GM23248 (cell line): ENCODE results near the gene MLC1. TPM values are rescaled to one million over a fixed set of nuclear protein-coding genes. Genes with fewer than 3 reads are reported as not detected.

ENCODE experiments used
- DNase-seq: peaks from one replicate; pipeline ENCODE4 v3.0.0-alpha.2; 2015
- H2AFZ ChIP-seq: fragments of 200-600 bp; sonication (generic); 2 replicates; pipeline ENCODE4 v1.6.1; 2016; ENCODE audit warnings: antibody characterized with exemption
- H3F3A ChIP-seq: fragments of 200-600 bp; sonication (generic); 2 replicates; pipeline ENCODE4 v1.6.1; 2016; ENCODE audit warnings: mild to moderate bottlenecking, antibody characterized with exemption, mixed run types; ENCODE audit not compliant: insufficient read depth
- H3K27ac ChIP-seq: fragments of 200-600 bp; sonication (generic); 2 replicates; pipeline ENCODE4 v1.5.1; 2016; ENCODE audit warnings: mild to moderate bottlenecking
- H3K27me3 ChIP-seq: fragments of 200-600 bp; sonication (generic); replicated peaks from 2 replicates; pipeline ENCODE4 v1.6.1; 2016; ENCODE audit warnings: mild to moderate bottlenecking; ENCODE audit not compliant: insufficient read depth
- H3K36me3 ChIP-seq: fragments of 200-600 bp; sonication (generic); 2 replicates; pipeline ENCODE4 v1.6.1; 2016; ENCODE audit warnings: low read depth, mild to moderate bottlenecking
- H3K4me1 ChIP-seq: fragments of 200-600 bp; sonication (generic); 2 replicates; pipeline ENCODE4 v1.6.1; 2016; ENCODE audit warnings: mild to moderate bottlenecking; ENCODE audit not compliant: insufficient read depth
- H3K4me2 ChIP-seq: fragments of 200-600 bp; sonication (generic); one replicate; pipeline ENCODE4 v1.6.1; 2016; ENCODE audit warnings: mild to moderate bottlenecking; ENCODE audit not compliant: unreplicated experiment
- H3K4me3 ChIP-seq: fragments of 200-600 bp; sonication (generic); 2 replicates; pipeline ENCODE4 v1.5.1; 2016; ENCODE audit warnings: mild to moderate bottlenecking
- H3K79me2 ChIP-seq: fragments of 200-600 bp; sonication (generic); 2 replicates; pipeline ENCODE4 v1.6.1; 2016; ENCODE audit warnings: mild to moderate bottlenecking; ENCODE audit not compliant: insufficient read depth
- H3K9ac ChIP-seq: fragments of 200-600 bp; sonication (generic); 2 replicates; pipeline ENCODE4 v1.6.1; 2016; ENCODE audit warnings: mild to moderate bottlenecking
- H3K9me2 ChIP-seq: fragments of 200-600 bp; sonication (generic); 2 replicates; pipeline ENCODE4 v1.6.1; 2016; ENCODE audit warnings: mixed run types, mild to moderate bottlenecking, moderate library complexity; ENCODE audit not compliant: insufficient read depth
- H3K9me3 ChIP-seq: fragments of 200-600 bp; sonication (generic); one replicate; pipeline ENCODE4 v1.6.1; 2017; ENCODE audit warnings: low read depth
- H4K20me1 ChIP-seq: fragments of 200-600 bp; sonication (generic); 2 replicates; pipeline ENCODE4 v1.6.0; 2016; ENCODE audit not compliant: insufficient read depth
- EZH2 ChIP-seq: fragments of 200-600 bp; sonication (generic); IDR thresholded peaks from 2 replicates; pipeline ENCODE4 v1.6.1; 2018; ENCODE audit warnings: antibody characterized with exemption, mild to moderate bottlenecking; ENCODE audit not compliant: insufficient read depth, poor library complexity, severe bottlenecking
- EZH2phosphoT487 ChIP-seq: fragments of 200-600 bp; sonication (generic); IDR thresholded peaks from 2 replicates; pipeline ENCODE4 v1.6.1; 2018; ENCODE audit warnings: antibody characterized with exemption, moderate library complexity, mild to moderate bottlenecking, low read depth; ENCODE audit not compliant: insufficient read depth
- WGBS, 2 experiments: methylation state at CpG; one replicate each; pipeline ENCODE4 v1.1.6; 2015 to 2017; ENCODE audit warnings: low lambda C conversion rate in 2 of 2, low coverage in 1 of 2; ENCODE audit errors: missing lambda C conversion rate in 2 of 2; 5-methylcytosine and 5-hydroxymethylcytosine counted together
- in situ Hi-C: fragments of 300-500 bp; cut with MboI; formaldehyde crosslinking; loops from 2 replicates; pipeline ENCODE4 v1.15.0; 2020
- polyA plus RNA-seq: library from polyadenylated mRNA; unstranded; fragments of >200 nt; fragmentation: Nextera tagmentation; extraction: Ambion mirVana; gene quantifications from 2 replicates; pipeline ENCODE4 v1.2.1, GENCODE V29; 2016
- total RNA-seq: library from RNA; depleted of rRNA; stranded (reverse); fragments of >200 nt; shearing (Covaris generic); gene quantifications from 2 replicates; pipeline ENCODE4 v1.2.3, GENCODE V29; 2014

MLC1 gene
- total and polyA plus RNA-seq, 2 experiments from 2014 or later = not detected

GRCh38 chr22:50071432-50072166 is 13.6 kb downstream of the MLC1 start:
- Histone ChIP-seq H3K27ac (no peak overlapping the region), H3K9me3 (no peaks in the 10 kb centered on the region), H3K4me3 (no peak overlapping the region), H3K4me2 (no peak overlapping the region), H3K27me3 (no peaks in the 10 kb centered on the region), H3K36me3 (no peaks in the 10 kb centered on the region), H3K4me1 (no peaks in the 10 kb centered on the region), H2AFZ (no peak overlapping the region), H3K9ac (no peak overlapping the region), H3K9me2 (no peaks in the 10 kb centered on the region), H4K20me1 (no peaks in the 10 kb centered on the region), H3F3A (no peaks in the 10 kb centered on the region), H3K79me2 (no peaks in the 10 kb centered on the region)
- TF ChIP-seq EZH2phosphoT487 = no peak
- no peak for TF ChIP-seq EZH2
- no peak for DNase-seq
- in situ Hi-C loops = no loop called here
- WGBS, 2 experiments = 68 to 72% methylated on average over 13 to 14 of the region's 14 CpGs

- no peak for TF ChIP-seq EZH2phosphoT487
- TF ChIP-seq EZH2 = no peak
- H4K20me1 ChIP-seq = no peaks in the 10 kb centered on the region
- 36 to 48% methylated on average over 8 of the region's 8 CpGs for WGBS, 2 experiments
- no peaks in the 10 kb centered on the region for H3K36me3 ChIP-seq
- no peaks in the 10 kb centered on the region for H3K27me3 ChIP-seq
- DNase-seq = no peak
- H2AFZ ChIP-seq = no peak overlapping the region
- no peaks in the 10 kb centered on the region for H3K9me3 ChIP-seq
- H3K4me3 ChIP-seq = no peak overlapping the region
- no peaks in the 10 kb centered on the region for H3K9me2 ChIP-seq
- H3K4me2 ChIP-seq = no peak overlapping the region
- in situ Hi-C loops = no loop called here
- no peaks in the 10 kb centered on the region for H3F3A ChIP-seq
- no peak overlapping the region for H3K9ac ChIP-seq
- H3K79me2 ChIP-seq = no peaks in the 10 kb centered on the region
- no peak overlapping the region for H3K27ac ChIP-seq
- H3K4me1 ChIP-seq = no peaks in the 10 kb centered on the region
Measured at GRCh38 chr22:50070366-50070765, 14.9 kb downstream of the MLC1 start.

- WGBS, 2 experiments = 76 to 77% methylated on average over 11 of the region's 11 CpGs
- no peak overlapping the region for H3K4me3 ChIP-seq
- DNase-seq = no peak
- H3K9me3 ChIP-seq = no peaks in the 10 kb centered on the region
- H3K4me1 ChIP-seq = no peaks in the 10 kb centered on the region
- H3K4me2 ChIP-seq = no peak overlapping the region
- in situ Hi-C loops = no loop called here
- H3K9me2 ChIP-seq = no peaks in the 10 kb centered on the region
- no peaks in the 10 kb centered on the region for H3K79me2 ChIP-seq
- no peaks in the 10 kb centered on the region for H3F3A ChIP-seq
- TF ChIP-seq EZH2 (no peak), EZH2phosphoT487 (no peak)
- no peaks in the 10 kb centered on the region for H3K36me3 ChIP-seq
- no peak overlapping the region for H3K9ac ChIP-seq
- H2AFZ ChIP-seq = no peak overlapping the region
- H3K27ac ChIP-seq = no peak overlapping the region
- H3K27me3 ChIP-seq = no peaks in the 10 kb centered on the region
- H4K20me1 ChIP-seq = no peaks in the 10 kb centered on the region
Measured at GRCh38 chr22:50068096-50068495, 17.1 kb downstream of the MLC1 start.

- Histone ChIP-seq H3K27ac (no peak overlapping the region), H3K27me3 (no peaks in the 10 kb centered on the region), H3K9me3 (no peaks in the 10 kb centered on the region), H3F3A (no peaks in the 10 kb centered on the region), H3K4me3 (no peak overlapping the region), H3K4me2 (no peak overlapping the region), H2AFZ (no peak overlapping the region), H3K9me2 (no peaks in the 10 kb centered on the region), H3K79me2 (no peaks in the 10 kb centered on the region), H3K4me1 (no peaks in the 10 kb centered on the region), H4K20me1 (no peaks in the 10 kb centered on the region), H3K36me3 (no peaks in the 10 kb centered on the region), H3K9ac (no peak overlapping the region)
- in situ Hi-C loops = no loop called here
- no peak for TF ChIP-seq EZH2
- TF ChIP-seq EZH2phosphoT487 = no peak
- 41 to 61% methylated on average over 2 to 8 of the region's 8 CpGs for WGBS, 2 experiments
- no peak for DNase-seq
Measured at GRCh38 chr22:50067244-50067643, 18.0 kb downstream of the MLC1 start.

GRCh38 chr22:50064453-50064852 is 20.8 kb downstream of the MLC1 start:
- no peaks in the 10 kb centered on the region for H3F3A ChIP-seq
- H3K9me3 ChIP-seq = no peaks in the 10 kb centered on the region
- H3K4me2 ChIP-seq = no peak overlapping the region
- no peak overlapping the region for H3K9ac ChIP-seq
- in situ Hi-C loops = no loop called here
- no peak for DNase-seq
- no peaks in the 10 kb centered on the region for H3K79me2 ChIP-seq
- no peaks in the 10 kb centered on the region for H3K9me2 ChIP-seq
- no peak overlapping the region for H2AFZ ChIP-seq
- no peaks in the 10 kb centered on the region for H4K20me1 ChIP-seq
- TF ChIP-seq EZH2 (no peak), EZH2phosphoT487 (no peak)
- H3K27me3 ChIP-seq = peaks cover 12% of the 10 kb centered on the region
- 50 to 63% methylated on average over 16 to 18 of the region's 18 CpGs for WGBS, 2 experiments
- no peaks in the 10 kb centered on the region for H3K4me1 ChIP-seq
- H3K4me3 ChIP-seq = no peak overlapping the region
- no peak overlapping the region for H3K27ac ChIP-seq
- H3K36me3 ChIP-seq = no peaks in the 10 kb centered on the region
